ENCODE data around the gene EEF1G. TPM values are rescaled to one million over a fixed set of nuclear protein-coding genes. Genes with fewer than 3 reads are reported as not detected.

Gene EEF1G
- total RNA-seq, 5 donors from 2014 or later (not counting 1 experiment from before 2014, with no cell fraction given), result 1,908 to 2,187 (median 2,119) TPM

- peak; percentile 2 to 57 (median 38) for ATAC-seq (replicated peaks in 1 of 4)
- ChIA-PET CTCF (interaction anchor here in 1 of 2 donors (0.6 to 1.7 kb wide), 8 partner anchors 10 to 81 kb away, joined by 3 to 10 read pairs (median 6); partner anchors contain the start of genes B3GAT3, C11orf98, CSKMT and MTA2), POLR2A (interaction anchor here (0.5 to 0.8 kb wide), 5 partner anchors 10 to 644 kb away, joined by 3 to 7 read pairs (median 3); partner anchors contain the start of gene MTA2 (in 1 of the 2))
- H3K27me3 Mint-ChIP-seq, result no peaks in the 10 kb centered on the region
- Histone ChIP-seq H3K27me3 (replicated peaks in 1 of 2; ENCODE audit: control insufficient read depth in 2 of 2, extremely low read depth in 1 of 2, insufficient read depth in 2 of 2, low read length in 1 of 2) (no peaks in the 10 kb centered on the region), H3K36me3 (ENCODE audit: control insufficient read depth in 2 of 2, extremely low read depth in 1 of 2, insufficient read depth in 1 of 2, low read length in 1 of 2) (peaks cover 17 to 56% of the 10 kb centered on the region in 2 donors), H3K9me3 (no peaks in the 10 kb centered on the region), H3K27ac (ENCODE audit: low read length) (peak overlapping the region; percentile 83), H3K4me1 (ENCODE audit: control insufficient read depth in 1 of 2, extremely low read depth in 1 of 2, insufficient read depth in 2 of 2, low read length in 2 of 2) (peaks cover 3 to 50% of the 10 kb centered on the region in 2 experiments), H3K4me3 (ENCODE audit: control insufficient read depth in 1 of 2, extremely low read depth in 1 of 2, low read length in 1 of 2) (peak overlapping the region; percentile 85 to 88)
- H3K9me3 Mint-ChIP-seq, result no peaks in the 10 kb centered on the region
- peak overlapping the region; percentile 98 for H3K27ac Mint-ChIP-seq
- under 1% methylated on average over 34 of the region's 34 CpGs for WGBS (ENCODE audit: insufficient coverage)
- peak in 26 of 35 experiments; percentile 22 to 77 (median 50) for DNase-seq
- peak overlapping the region; percentile 97 to 98 (median 97) for H3K4me3 Mint-ChIP-seq
- H3K4me1 Mint-ChIP-seq, result peaks cover 49 to 61% (median 53%) of the 10 kb centered on the region in 3 donors
- peaks cover 33% of the 10 kb centered on the region for H3K36me3 Mint-ChIP-seq
Observed at GRCh38 chr11:62611705-62612365, 38.1 kb upstream of the EEF1G start.

DNA sequence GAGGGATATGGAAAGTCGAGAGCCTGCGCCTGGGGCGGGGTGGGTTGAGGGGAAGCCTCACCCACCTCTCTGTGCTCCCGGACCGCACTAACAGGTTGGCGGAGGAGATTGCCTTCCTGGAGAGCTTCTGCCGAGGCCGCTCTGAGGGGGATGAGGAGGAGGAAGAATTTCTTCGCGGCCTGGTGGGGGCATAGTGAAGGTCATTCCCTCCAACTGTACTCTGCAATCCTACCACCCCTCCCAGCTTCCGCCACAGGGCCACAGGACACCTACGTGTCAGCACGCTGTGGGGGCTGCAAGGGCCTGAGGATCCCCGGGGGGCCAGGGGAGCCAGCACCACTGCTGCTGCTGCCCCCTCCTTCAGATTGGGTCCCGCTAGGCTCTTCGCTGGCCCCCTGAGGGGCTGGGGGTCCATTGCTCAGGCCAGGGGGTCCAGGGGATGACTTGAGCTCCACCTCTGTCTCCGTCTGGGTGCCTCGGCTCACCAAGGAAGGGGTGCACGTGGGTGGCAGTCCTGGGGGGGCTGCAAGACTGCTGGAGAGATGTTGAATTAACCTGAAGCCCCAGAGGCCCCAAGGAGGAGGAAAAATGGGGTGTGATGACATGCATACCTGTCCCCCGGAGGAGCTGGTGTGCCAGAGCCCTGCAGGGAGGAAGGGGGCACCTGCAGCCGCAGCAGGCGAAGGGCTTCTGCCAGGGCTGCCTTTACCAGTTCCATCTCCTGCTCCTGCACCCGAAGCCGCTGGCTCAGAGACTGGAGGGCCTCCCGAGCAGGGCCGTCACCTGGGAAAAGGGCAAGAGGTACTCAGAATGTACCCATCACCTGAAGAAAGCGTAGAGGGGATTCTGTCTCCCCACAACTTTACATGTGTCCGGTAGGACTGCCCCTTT is 37.4 kb upstream of the EEF1G start:
- Histone ChIP-seq H3K27me3 (replicated peaks in 1 of 2; ENCODE audit: control insufficient read depth in 2 of 2, extremely low read depth in 1 of 2, insufficient read depth in 2 of 2, low read length in 1 of 2) (no peaks in the 10 kb centered on the region), H3K9me3 (no peaks in the 10 kb centered on the region), H3K27ac (ENCODE audit: low read length) (peak overlapping the region; percentile 83), H3K4me3 (ENCODE audit: control insufficient read depth in 1 of 2, extremely low read depth in 1 of 2, low read length in 1 of 2) (peak overlapping the region; percentile 85 to 88), H3K4me1 (ENCODE audit: control insufficient read depth in 1 of 2, extremely low read depth in 1 of 2, insufficient read depth in 2 of 2, low read length in 2 of 2) (peaks cover 3 to 50% of the 10 kb centered on the region in 2 experiments), H3K36me3 (ENCODE audit: control insufficient read depth in 2 of 2, extremely low read depth in 1 of 2, insufficient read depth in 1 of 2, low read length in 1 of 2) (peaks cover 13 to 54% of the 10 kb centered on the region in 2 donors)
- DNase-seq (no peak), ATAC-seq (replicated peaks in 1 of 4) (no peak)
- Mint-ChIP-seq H3K9me3 (no peaks in the 10 kb centered on the region), H3K4me1 (peaks cover 49 to 64% (median 53%) of the 10 kb centered on the region in 3 donors), H3K36me3 (peaks cover 33% of the 10 kb centered on the region), H3K27ac (peak overlapping the region; percentile 98), H3K4me3 (peak overlapping the region; percentile 97 to 98 (median 97)), H3K27me3 (no peaks in the 10 kb centered on the region)
- ChIA-PET POLR2A (interaction anchor here in 1 of 2 donors (0.5 to 0.8 kb wide), 3 partner anchors 9 to 643 kb away, joined by 3 to 7 read pairs (median 4); partner anchors contain the start of gene MTA2), CTCF (interaction anchor here (0.6 to 1.7 kb wide), 9 partner anchors 9 to 54 kb away, joined by 3 to 10 read pairs (median 6); partner anchors contain the start of genes B3GAT3 (in 1 of the 2), C11orf98 (in 1 of the 2), CSKMT (in 1 of the 2) and MTA2 (in 1 of the 2))
- 70% methylated on average over 14 of the region's 28 CpGs for WGBS (ENCODE audit: insufficient coverage)

GRCh38 chr11:62610403-62610802 is 36.7 kb upstream of the EEF1G start:
- peak overlapping the region; percentile 84 to 98 for H3K27ac Mint-ChIP-seq
- H3K4me3 Mint-ChIP-seq, result peak overlapping the region; percentile 97 to 98 (median 97)
- POLR2A ChIA-PET, result no interaction called here
- Histone ChIP-seq H3K4me3 (ENCODE audit: control insufficient read depth in 1 of 2, extremely low read depth in 1 of 2, low read length in 1 of 2) (no peak overlapping the region), H3K36me3 (ENCODE audit: control insufficient read depth in 2 of 2, extremely low read depth in 1 of 2, insufficient read depth in 1 of 2, low read length in 1 of 2) (peaks cover 13 to 57% of the 10 kb centered on the region in 2 donors), H3K4me1 (ENCODE audit: control insufficient read depth in 1 of 2, extremely low read depth in 1 of 2, insufficient read depth in 2 of 2, low read length in 2 of 2) (peaks cover 3 to 50% of the 10 kb centered on the region in 2 experiments), H3K9me3 (no peaks in the 10 kb centered on the region), H3K27me3 (replicated peaks in 1 of 2; ENCODE audit: control insufficient read depth in 2 of 2, extremely low read depth in 1 of 2, insufficient read depth in 2 of 2, low read length in 1 of 2) (no peaks in the 10 kb centered on the region), H3K27ac (ENCODE audit: low read length) (no peak overlapping the region)
- ATAC-seq (replicated peaks in 1 of 4) (no peak), DNase-seq (no peak)
- H3K27me3 Mint-ChIP-seq, result no peaks in the 10 kb centered on the region
- no CpG with 5 or more reads among the region's 6 CpGs for WGBS (ENCODE audit: insufficient coverage)
- CTCF ChIA-PET, result interaction anchor here (0.6 to 1.7 kb wide), 3 partner anchors 9 to 18 kb away, joined by 3 to 7 read pairs (median 3); partner anchors contain the start of gene MTA2 (in 1 of the 2)
- H3K36me3 Mint-ChIP-seq, result peaks cover 33% of the 10 kb centered on the region
- peaks cover 49 to 64% (median 53%) of the 10 kb centered on the region in 3 donors for H3K4me1 Mint-ChIP-seq
- H3K9me3 Mint-ChIP-seq, result no peaks in the 10 kb centered on the region

GRCh38 chr11:62608776-62609175 is 35.1 kb upstream of the EEF1G start:
- no peak overlapping the region for H3K27ac ChIP-seq (ENCODE audit: low read length)
- H3K27me3 ChIP-seq (replicated peaks in 1 of 2; ENCODE audit: control insufficient read depth in 2 of 2, extremely low read depth in 1 of 2, insufficient read depth in 2 of 2, low read length in 1 of 2), result no peaks in the 10 kb centered on the region
- ChIA-PET POLR2A (no interaction called here), CTCF (no interaction called here)
- peaks cover 10 to 67% of the 10 kb centered on the region in 2 donors for H3K36me3 ChIP-seq (ENCODE audit: control insufficient read depth in 2 of 2, extremely low read depth in 1 of 2, insufficient read depth in 1 of 2, low read length in 1 of 2)
- H3K9me3 ChIP-seq, result no peaks in the 10 kb centered on the region
- H3K4me3 ChIP-seq (ENCODE audit: control insufficient read depth in 1 of 2, extremely low read depth in 1 of 2, low read length in 1 of 2), result no peak overlapping the region
- H3K4me1 ChIP-seq (ENCODE audit: control insufficient read depth in 1 of 2, extremely low read depth in 1 of 2, insufficient read depth in 2 of 2, low read length in 2 of 2), result peaks cover 3 to 50% of the 10 kb centered on the region in 2 experiments
- Mint-ChIP-seq H3K27me3 (no peaks in the 10 kb centered on the region), H3K36me3 (peaks cover 37% of the 10 kb centered on the region), H3K4me1 (peaks cover 42 to 56% (median 48%) of the 10 kb centered on the region in 3 donors), H3K27ac (peak overlapping the region in 1 of 2 donors; percentile 37), H3K4me3 (peak overlapping the region in 1 of 3 donors; percentile 45), H3K9me3 (no peaks in the 10 kb centered on the region)
- DNase-seq (no peak), ATAC-seq (replicated peaks in 1 of 4) (no peak)
- WGBS (ENCODE audit: insufficient coverage), result 86% methylated on average over 2 of the region's 12 CpGs

GRCh38 chr11:62607714-62608113 is 34.0 kb upstream of the EEF1G start:
- no peak overlapping the region for H3K4me3 Mint-ChIP-seq
- POLR2A ChIA-PET, result interaction anchor here in 1 of 2 donors (0.5 kb wide), 1 partner anchor 11 kb away, joined by 3 read pairs; no protein-coding TSS in a partner anchor
- no peaks in the 10 kb centered on the region for H3K27me3 ChIP-seq (replicated peaks in 1 of 2; ENCODE audit: control insufficient read depth in 2 of 2, extremely low read depth in 1 of 2, insufficient read depth in 2 of 2, low read length in 1 of 2)
- 95% methylated on average over 4 of the region's 4 CpGs for WGBS (ENCODE audit: insufficient coverage)
- no peaks in the 10 kb centered on the region for H3K9me3 ChIP-seq
- DNase-seq (no peak), ATAC-seq (replicated peaks in 1 of 4) (no peak)
- CTCF ChIA-PET, result interaction anchor here in 1 of 2 donors (0.7 kb wide), 1 partner anchor 106 kb away, joined by 3 read pairs; no protein-coding TSS in a partner anchor
- no peaks in the 10 kb centered on the region for H3K9me3 Mint-ChIP-seq
- H3K27ac ChIP-seq (ENCODE audit: low read length), result no peak overlapping the region
- H3K36me3 Mint-ChIP-seq, result peaks cover 42% of the 10 kb centered on the region
- H3K27ac Mint-ChIP-seq, result no peak overlapping the region
- peaks cover 10 to 75% of the 10 kb centered on the region in 2 donors for H3K36me3 ChIP-seq (ENCODE audit: control insufficient read depth in 2 of 2, extremely low read depth in 1 of 2, insufficient read depth in 1 of 2, low read length in 1 of 2)
- H3K4me1 Mint-ChIP-seq, result peaks cover 51 to 60% (median 56%) of the 10 kb centered on the region in 3 donors
- no peaks in the 10 kb centered on the region for H3K27me3 Mint-ChIP-seq
- H3K4me3 ChIP-seq (ENCODE audit: control insufficient read depth in 1 of 2, extremely low read depth in 1 of 2, low read length in 1 of 2), result no peak overlapping the region
- peaks cover 3 to 45% of the 10 kb centered on the region in 2 experiments for H3K4me1 ChIP-seq (ENCODE audit: control insufficient read depth in 1 of 2, extremely low read depth in 1 of 2, insufficient read depth in 2 of 2, low read length in 2 of 2)
